K562 (cell line): ENCODE results near the gene LRCOL1. TPM values are rescaled to one million over a fixed set of nuclear protein-coding genes. Genes with fewer than 3 reads are reported as not detected.

Source experiments
- ARID1B ChIP-seq: fragments of 450-650 bp; IDR thresholded peaks from 2 replicates; pipeline ENCODE4 v1.6.1; 2016; ENCODE audit warnings: antibody characterized with exemption, mild to moderate bottlenecking, inconsistent platforms
- E2F1 ChIP-seq: sonication (generic); formaldehyde crosslinking; IDR thresholded peaks from 2 replicates; pipeline ENCODE4 v1.8.1; 2023; ENCODE audit warnings: mild to moderate bottlenecking, missing genetic modification reagents, moderate library complexity
- NR2F6 ChIP-seq: fragments of 450-650 bp; formaldehyde crosslinking; IDR thresholded peaks from 2 replicates; pipeline ENCODE4 v1.4.0; 2020; ENCODE audit warnings: mild to moderate bottlenecking
- POLR2AphosphoS5 ChIP-seq: IDR thresholded peaks from 2 replicates; pipeline ENCODE4 v1.6.1; 2011; ENCODE audit warnings: mild to moderate bottlenecking, low read depth, low read length, moderate library complexity; ENCODE audit not compliant: control insufficient read depth, insufficient read depth
- POLR3A ChIP-seq: IDR thresholded peaks from 2 replicates; pipeline ENCODE4 v1.6.1; 2011; ENCODE audit warnings: borderline replicate concordance, mild to moderate bottlenecking, moderate library complexity; ENCODE audit not compliant: insufficient read length, insufficient read depth; ENCODE audit errors: extremely low read depth
- YY1 ChIP-seq, 3 experiments: IDR thresholded peaks; 2 replicates each; pipeline ENCODE4 v1.6.1; 2011; ENCODE audit warnings: low read length in 2 of 3, mild to moderate bottlenecking in 2 of 3, moderate library complexity in 2 of 3, borderline replicate concordance in 1 of 3, control low read depth in 1 of 3, low read depth in 1 of 3; ENCODE audit not compliant: insufficient read depth in 3 of 3, insufficient replicate concordance in 2 of 3, control insufficient read depth in 1 of 3, insufficient read length in 1 of 3; ENCODE audit errors: extremely low read depth in 1 of 3
- polyA plus RNA-seq, 8 experiments: library from polyadenylated mRNA; depleted of rRNA in 4 of 8; stranded (reverse) in 5 of 8; unstranded in 3 of 8; fragments of >200 nt; fragmentation: Nextera tagmentation in 2 of 8; fragmentation: Illumina TruSeq in 1 of 8; extraction: Ambion mirVana in 2 of 8; extraction: Trizol in 1 of 8; gene quantifications; 2 replicates each; pipeline versions ENCODE4 v1.2.1 to v1.2.3, GENCODE V29; 2011 to 2014; ENCODE audit warnings: inconsistent platforms in 1 of 8, missing spikeins in 1 of 8
- total RNA-seq, 7 experiments: library from RNA; depleted of rRNA in 6 of 7; stranded (reverse); fragments of >200 nt in 6 of 7; fragmentation: Illumina TruSeq in 2 of 7; extraction: Trizol in 2 of 7; gene quantifications; 2 replicates each; pipeline versions ENCODE4 v1.2.1 to v1.2.3, GENCODE V29; 2011 to 2021; ENCODE audit warnings: low replicate concordance in 1 of 7

LRCOL1 gene
- total and polyA plus RNA-seq, 9 of the 15 experiments (the other 6 are each of a cell fraction or from before 2014, with no cell fraction given), result not detected

GRCh38 chr12:132622437-132623071 is 12.2 kb upstream of the LRCOL1 start (continued):
- TF ChIP-seq POLR3A, result no peak
- peak; percentile 11; the same call in 1 of the 2 replicates for TF ChIP-seq POLR2AphosphoS5
- TF ChIP-seq YY1 (IDR thresholded peaks at IDR 0.05; ENCODE audit: borderline replicate concordance in 1 of 3, control insufficient read depth in 1 of 3, extremely low read depth in 1 of 3, insufficient read depth in 3 of 3, insufficient read length in 1 of 3, insufficient replicate concordance in 2 of 3, low read depth in 1 of 3, low read length in 2 of 3), result peak in 1 of 3 experiments; percentile 4
- no peak for TF ChIP-seq E2F1 (CRISPR knock-in tag)
- 0 out of 2 replicates have a peak, but pooled peaks have one; percentile 8 for TF ChIP-seq ARID1B
- TF ChIP-seq NR2F6, result no peak
